H9 (cell line): ENCODE measurements around the gene TAGLN. TPM values are rescaled to one million over a fixed set of nuclear protein-coding genes. Genes with fewer than 3 reads are reported as not detected.

Experiments used
- DNase-seq: peaks from one replicate; pipeline ENCODE4 v3.0.0-alpha.2; 2017
- H2AFZ ChIP-seq: one replicate; pipeline ENCODE4 v1.6.1; 2013; ENCODE audit warnings: mild to moderate bottlenecking, low read length, control low read depth, moderate library complexity
- H2AK5ac ChIP-seq: 2 replicates; pipeline ENCODE4 v1.6.1; 2013; ENCODE audit warnings: low read length, control low read depth, mixed read lengths; ENCODE audit not compliant: insufficient read length
- H2BK120ac ChIP-seq: one replicate; pipeline ENCODE4 v1.6.1; 2013; ENCODE audit warnings: low read depth, mild to moderate bottlenecking, low read length, control low read depth, inconsistent platforms; ENCODE audit not compliant: poor library complexity, severe bottlenecking
- H2BK12ac ChIP-seq: 2 replicates; pipeline ENCODE4 v1.6.1; 2013; ENCODE audit warnings: low read length, control low read depth, mixed read lengths, low read depth; ENCODE audit not compliant: insufficient read length
- H2BK15ac ChIP-seq: 2 replicates; pipeline ENCODE4 v1.6.1; 2013; ENCODE audit warnings: low read depth, low read length, control low read depth
- H2BK20ac ChIP-seq: one replicate; pipeline ENCODE4 v1.6.1; 2013; ENCODE audit warnings: low read depth, mild to moderate bottlenecking, low read length, control low read depth, inconsistent platforms; ENCODE audit not compliant: poor library complexity, severe bottlenecking
- H2BK5ac ChIP-seq: 2 replicates; pipeline ENCODE4 v1.6.1; 2013; ENCODE audit warnings: low read length, control low read depth, mixed read lengths; ENCODE audit not compliant: insufficient read length
- H3K14ac ChIP-seq: 2 replicates; pipeline ENCODE4 v1.6.1; 2013; ENCODE audit warnings: low read length, control low read depth; ENCODE audit not compliant: insufficient read depth
- H3K18ac ChIP-seq: 2 replicates; pipeline ENCODE4 v1.6.1; 2013; ENCODE audit warnings: low read depth, mild to moderate bottlenecking, mixed read lengths, low read length, control low read depth; ENCODE audit not compliant: insufficient read length
- H3K23ac ChIP-seq: 2 replicates; pipeline ENCODE4 v1.6.1; 2013; ENCODE audit warnings: low read length, control low read depth, mixed read lengths, low read depth; ENCODE audit not compliant: insufficient read length
- H3K23me2 ChIP-seq: 2 replicates; pipeline ENCODE4 v1.6.1; 2013; ENCODE audit warnings: low read depth, mild to moderate bottlenecking, mixed read lengths, low read length, control low read depth; ENCODE audit not compliant: insufficient read length, poor library complexity, severe bottlenecking
- H3K27ac ChIP-seq: 2 replicates; pipeline ENCODE4 v1.5.1; 2013; ENCODE audit warnings: low read length, control low read depth, mixed read lengths, low read depth; ENCODE audit not compliant: insufficient read length
- H3K27me3 ChIP-seq: 2 replicates; pipeline ENCODE4 v1.6.1; 2013; ENCODE audit warnings: low read length, control low read depth, inconsistent platforms; ENCODE audit not compliant: insufficient read depth
- H3K4ac ChIP-seq: 2 replicates; pipeline ENCODE4 v1.6.1; 2013; ENCODE audit warnings: low read depth, mild to moderate bottlenecking, control low read depth, inconsistent platforms, low read length, moderate library complexity
- H3K4me1 ChIP-seq: 2 replicates; pipeline ENCODE4 v1.6.1; 2013; ENCODE audit warnings: low read length, control low read depth, inconsistent platforms; ENCODE audit not compliant: insufficient read depth
- H3K4me2 ChIP-seq: 2 replicates; pipeline ENCODE4 v1.6.1; 2013; ENCODE audit warnings: low read length, control low read depth, mixed read lengths; ENCODE audit not compliant: insufficient read length, insufficient read depth
- H3K56ac ChIP-seq: 2 replicates; pipeline ENCODE4 v1.6.1; 2013; ENCODE audit warnings: low read depth, mild to moderate bottlenecking, mixed read lengths, low read length, control low read depth; ENCODE audit not compliant: insufficient read length
- H3K79me1 ChIP-seq: 2 replicates; pipeline ENCODE4 v1.6.1; 2013; ENCODE audit warnings: low read depth, mild to moderate bottlenecking, moderate library complexity, low read length, control low read depth, inconsistent platforms; ENCODE audit not compliant: insufficient read depth, poor library complexity, severe bottlenecking
- H3K79me2 ChIP-seq: 2 replicates; pipeline ENCODE4 v1.6.1; 2013; ENCODE audit warnings: low read length, control low read depth, inconsistent platforms; ENCODE audit not compliant: insufficient read depth
- H3K9ac ChIP-seq: 2 replicates; pipeline ENCODE4 v1.6.1; 2013; ENCODE audit warnings: low read length, control low read depth, mixed read lengths; ENCODE audit not compliant: insufficient read length; ENCODE audit errors: extremely low read depth
- H3K9me3 ChIP-seq: one replicate; pipeline ENCODE4 v1.6.1; 2013; ENCODE audit warnings: low read depth, low read length, inconsistent platforms; ENCODE audit not compliant: control insufficient read depth
- H3T11ph ChIP-seq: one replicate; pipeline ENCODE4 v1.6.1; 2013; ENCODE audit warnings: mild to moderate bottlenecking, low read length, control low read depth, inconsistent platforms
- H4K20me1 ChIP-seq: one replicate; pipeline ENCODE4 v1.6.1; 2013; ENCODE audit not compliant: control insufficient read depth, insufficient read length, insufficient read depth
- H4K5ac ChIP-seq: 2 replicates; pipeline ENCODE4 v1.6.1; 2013; ENCODE audit warnings: low read depth, mild to moderate bottlenecking, mixed read lengths, low read length, control low read depth; ENCODE audit not compliant: insufficient read length
- H4K8ac ChIP-seq: replicated peaks from 2 replicates; pipeline ENCODE4 v1.6.1; 2013; ENCODE audit warnings: low read length, control low read depth, mixed read lengths, low read depth; ENCODE audit not compliant: insufficient read length
- H4K91ac ChIP-seq: 2 replicates; pipeline ENCODE4 v1.6.1; 2013; ENCODE audit warnings: low read depth, mild to moderate bottlenecking, moderate library complexity, mixed read lengths, low read length, control low read depth; ENCODE audit not compliant: insufficient read length
- H3K27ac Mint-ChIP-seq, 3 experiments: 2 replicates in 2 of 3; 3 replicates in 1 of 3; pipeline ENCODE4 v1.8.0; 2020 to 2021; ENCODE audit warnings: mixed read lengths in 3 of 3, mild to moderate bottlenecking in 1 of 3, moderate library complexity in 1 of 3
- H3K27me3 Mint-ChIP-seq: 2 replicates; pipeline ENCODE4 v1.8.0; 2021; ENCODE audit warnings: low read depth, mild to moderate bottlenecking, moderate library complexity, mixed read lengths
- H3K36me3 Mint-ChIP-seq, 3 experiments: 2 replicates in 2 of 3; 3 replicates in 1 of 3; pipeline ENCODE4 v1.8.0; 2020 to 2021; ENCODE audit warnings: low read depth in 3 of 3, mixed read lengths in 3 of 3; ENCODE audit not compliant: insufficient read depth in 1 of 3
- H3K4me1 Mint-ChIP-seq, 2 experiments: 2 replicates each; pipeline ENCODE4 v1.8.0; 2020; ENCODE audit warnings: mixed read lengths in 2 of 2
- H3K4me3 Mint-ChIP-seq, 2 experiments: 2 replicates in 1 of 2; 3 replicates in 1 of 2; pipeline ENCODE4 v1.8.0; 2020 to 2021; ENCODE audit warnings: mild to moderate bottlenecking in 2 of 2, mixed read lengths in 2 of 2, moderate library complexity in 1 of 2
- H3K9me3 Mint-ChIP-seq, 2 experiments: 2 replicates in 1 of 2; 3 replicates in 1 of 2; pipeline ENCODE4 v1.8.0; 2020; ENCODE audit warnings: mild to moderate bottlenecking in 2 of 2, mixed read lengths in 2 of 2, moderate library complexity in 1 of 2
- CTCF ChIP-seq: fragments of 200-600 bp; sonication (generic); conservative IDR thresholded peaks from 3 replicates; pipeline ENCODE4 v1.8.0; 2021; ENCODE audit warnings: antibody characterized with exemption, mild to moderate bottlenecking
- WGBS: extraction: QIAGEN DNeasy Blood & Tissue Kit; methylation state at CpG from one replicate; pipeline ENCODE4 v1.1.7; 2013; ENCODE audit warnings: missing lambda C conversion rate, low lambda C conversion rate, mixed read lengths; ENCODE audit not compliant: insufficient read length; ENCODE audit errors: extremely low coverage; 5-methylcytosine and 5-hydroxymethylcytosine counted together
- total RNA-seq: library from RNA; stranded (reverse); gene quantifications from 2 replicates; pipeline ENCODE4 v1.2.1, GENCODE V29; 2021

TAGLN gene
- total RNA-seq, 1 experiment from 2014 or later = 176 TPM

- Mint-ChIP-seq H3K4me1 (peaks cover 28 to 33% of the 10 kb centered on the region in 2 experiments), H3K9me3 (peaks cover 0 to 3% of the 10 kb centered on the region in 2 experiments; a peak in 1 of 5 replicates), H3K27me3 (no peaks in the 10 kb centered on the region), H3K27ac (no peak overlapping the region; a peak in 1 of 7 replicates), H3K36me3 (peaks cover 13 to 32% (median 29%) of the 10 kb centered on the region in 3 experiments; a peak in 6 of 7 replicates), H3K4me3 (no peak overlapping the region; a peak in 1 of 5 replicates)
- Histone ChIP-seq H3K79me2 (peaks cover 3% of the 10 kb centered on the region; the same call in 1 of the 2 replicates), H4K20me1 (no peaks in the 10 kb centered on the region), H3T11ph (no peak overlapping the region), H3K56ac (no peak overlapping the region), H3K4me1 (no peaks in the 10 kb centered on the region), H3K9me3 (no peaks in the 10 kb centered on the region), H3K23me2 (peaks cover 8% of the 10 kb centered on the region), H3K27ac (no peak overlapping the region), H2BK20ac (no peak overlapping the region), H3K9ac (no peak overlapping the region), H2BK15ac (no peak overlapping the region), H4K5ac (no peak overlapping the region), H3K4me2 (no peak overlapping the region), H3K14ac (no peak overlapping the region; the same call in 1 of the 2 replicates), H3K23ac (no peak overlapping the region), H3K4ac (no peak overlapping the region), H2AFZ (no peak overlapping the region), H4K8ac (no peak overlapping the region), H2BK120ac (no peak overlapping the region), H3K79me1 (no peaks in the 10 kb centered on the region), H2AK5ac (no peak overlapping the region), H2BK12ac (no peak overlapping the region), H3K27me3 (no peaks in the 10 kb centered on the region), H3K18ac (no peak overlapping the region), H2BK5ac (no peak overlapping the region), H4K91ac (no peak overlapping the region)
- TF ChIP-seq CTCF = no peak
- WGBS = no CpG with 5 or more reads among the region's 10 CpGs
- no peak for DNase-seq
These were observed 3.9 kb downstream of the TAGLN start for GRCh38 chr11:117203069-117203407.
